Heart left ventricle (tissue), 16 donors: ENCODE data around the gene MYO7A. TPM values are rescaled to one million over a fixed set of nuclear protein-coding genes. Genes with fewer than 3 reads are reported as not detected.

Experiments used
- ATAC-seq, 4 donors: fragments of 200-7000 bp; cut with Tn5 transposase; one replicate each; pipeline ENCODE4 v1.9.1; 2020 to 2022; ENCODE audit warnings: moderate library complexity in 4 of 4, mild to moderate bottlenecking in 3 of 4, moderate number of reproducible peaks in 1 of 4
- DNase-seq, 5 donors: peaks; one replicate each; pipeline ENCODE4 v3.0.0-alpha.2; 2020
- H3K27ac ChIP-seq, 12 donors: fragments of 200-600 bp; sonication (generic) in 4 of 12; one replicate each; pipeline versions ENCODE4 v1.5.0 to v1.8.0; 2016 to 2022; ENCODE audit warnings: mild to moderate bottlenecking in 2 of 12
- H3K27me3 ChIP-seq, 9 donors: fragments of 200-600 bp; sonication (generic) in 2 of 9; one replicate each; pipeline versions ENCODE4 v1.5.1 to v1.8.0; 2016 to 2022; ENCODE audit warnings: mild to moderate bottlenecking in 3 of 9
- H3K36me3 ChIP-seq, 9 donors: fragments of 200-600 bp; sonication (generic) in 2 of 9; one replicate each; pipeline versions ENCODE4 v1.5.0 to v1.8.0; 2018 to 2022; ENCODE audit warnings: mild to moderate bottlenecking in 2 of 9
- H3K4me1 ChIP-seq, 12 donors: fragments of 200-600 bp; sonication (generic) in 4 of 12; one replicate each; pipeline versions ENCODE4 v1.5.0 to v1.8.0; 2016 to 2022; ENCODE audit warnings: mild to moderate bottlenecking in 3 of 12
- H3K4me3 ChIP-seq, 12 donors: fragments of 200-600 bp; sonication (generic) in 4 of 12; one replicate each; pipeline versions ENCODE4 v1.5.0 to v1.8.0; 2017 to 2022; ENCODE audit warnings: mild to moderate bottlenecking in 9 of 12, moderate library complexity in 4 of 12
- H3K9me3 ChIP-seq, 12 donors: fragments of 200-600 bp; sonication (generic) in 4 of 12; one replicate each; pipeline versions ENCODE4 v1.5.0 to v1.8.0; 2016 to 2022; ENCODE audit warnings: mild to moderate bottlenecking in 1 of 12
- CTCF ChIP-seq, 12 donors: fragments of 200-600 bp; sonication (generic) in 4 of 12; IDR thresholded peaks; one replicate each; pipeline versions ENCODE4 v1.5.0 to v1.8.0; 2018 to 2022; ENCODE audit warnings: antibody characterized with exemption in 12 of 12, mild to moderate bottlenecking in 5 of 12
- POLR2A ChIP-seq, 2 donors: fragments of 450-650 bp; IDR thresholded peaks; one replicate each; pipeline ENCODE4 v1.6.1; 2017; ENCODE audit warnings: antibody characterized with exemption in 2 of 2, mild to moderate bottlenecking in 2 of 2, moderate library complexity in 2 of 2
- WGBS, 4 donors: extraction: QIAGEN DNeasy Blood & Tissue Kit in 2 of 4; methylation state at CpG; one replicate each; pipeline versions ENCODE4 v1.1.5 to v1.1.7; 2013 to 2018; 5-methylcytosine and 5-hydroxymethylcytosine counted together
- intact Hi-C, 10 donors: fragments of 100-400 bp; cut with DNase I; formaldehyde crosslinking; loops; one replicate each; pipeline versions ENCODE4 v1.11.1 to v1.14.2; 2022
- long read RNA-seq, 3 donors: library from polyadenylated mRNA; unstranded; transcript quantifications; one replicate each; pipeline ENCODE4 v2.0.0, GENCODE V29; 2020 to 2021
- polyA plus RNA-seq, 2 donors: library from polyadenylated mRNA; stranded (reverse); fragments of 200-250 nt; gene quantifications; one replicate each; pipeline ENCODE4 v1.2.3, GENCODE V29; 2013
- total RNA-seq, 9 donors: library from RNA; depleted of rRNA in 2 of 9; stranded (reverse); fragments of >200 nt in 2 of 9; fragmentation: NEBNext Ultra II Directional in 3 of 9; extraction: Animal tissue kit (Norgen Biotek cat#: 25700) in 3 of 9; gene quantifications; one replicate each; pipeline versions ENCODE4 v1.1.0 to v1.2.4, GENCODE V29; 2016 to 2023
- donor health status: ischemic (EF 13 %, LVEDD 7.1; RV severe dilation, severe dysfunction).
- donor health status: healthy with polysubstance abuse.
- donor health status: DM: no; HTN: yes; CAD: no.
- donor health status: DM: no; HTN: no; CAD: no.
- donor health status: ischemic (EF 25% LVEDD 6.9; RV normal size, moderate dysfunction).
- donor health status: ischemic (EF 25% LVEDD 5.7; RV mildly dilated, moderate dysfunction).
- donor health status: healthy.
- donor health status: DM: yes; HTN: yes; CAD: no.
- donor health status: ischemic (EF 35%, LVEDD 5.7; RV mildly dilated, moderate dysfunction).
- donor health status: nonischemic (EF 11% LVEDD 7.7; RV severe dilation, severe dysfunction).
- donor health status: DM: yes; HTN: yes; CAD: no.
- donor health status: PGD.
- donor health status: ischemic (EF 29% LVEDD 5.4; RV normal size, mild dysfunction).
- donor health status: nonischemic (EF 23%, LVEDD 6.1; RV moderate dilation, normal function).

Gene MYO7A
- total RNA-seq (10 to 100 TPM in 1 of 9 donors, 1 to 10 TPM in 8; 1.6 to 17.1 (median 2.7) TPM), polyA plus RNA-seq (1 to 10 TPM; 1.0 to 2.9 TPM)
- long read RNA-seq, donor 1, partial matches to known transcripts, result 2 of 5 reads
- long read RNA-seq, donor 1, other reads (novel, unspliced or antisense), result 3 of 5 reads
- long read RNA-seq, donor 2, partial matches to known transcripts, result 2 of 2 reads
- long read RNA-seq, donor 2, other reads (novel, unspliced or antisense), result 0 of 2 reads
- long read RNA-seq, donor 3, partial matches to known transcripts, result 2 of 2 reads
- long read RNA-seq, donor 3, other reads (novel, unspliced or antisense), result 0 of 2 reads

GRCh38 chr11:77127920-77128691 lies at the start of gene MYO7A:
TSS of gene MYO7A (plus strand) at chr11:77128246. CDS start at chr11:77130635, 2,389 bp downstream.
- WGBS, 4 donors, result 25 to 43% (median 35%) methylated on average over 18 to 20 of the region's 20 CpGs
- Histone ChIP-seq H3K36me3 (peaks cover 0 to 6% (median 0%) of the 10 kb centered on the region in 9 donors), H3K27me3 (peaks cover 0 to 9% (median 0%) of the 10 kb centered on the region in 9 donors), H3K4me3 (peak within 1 kb of the TSS; percentile 1 to 60 (median 45)), H3K4me1 (peaks cover 0 to 41% (median 26%) of the 10 kb centered on the region in 12 donors), H3K9me3 (no peaks in the 10 kb centered on the region), H3K27ac (peak within 1 kb of the TSS in 6 of 12 donors; percentile 4 to 49 (median 28))
- intact Hi-C loops, result loop anchor here (1.0 to 10.0 kb wide), 7 partner anchors 53 to 421 kb away; no protein-coding TSS in a partner anchor
- peak; percentile 51 to 81 (median 68) for ATAC-seq
- peak; percentile 72 to 82 (median 81) for DNase-seq
- TF ChIP-seq POLR2A (IDR thresholded peaks at IDR 0.05) (no peak), CTCF (IDR thresholded peaks at IDR 0.05) (no peak)

GRCh38 chr11:77079666-77080065 lies 48.4 kb upstream of the MYO7A start:
- no peak overlapping the region for H3K27ac ChIP-seq
- 59 to 98% (median 95%) methylated on average over 2 of the region's 2 CpGs for WGBS, 4 donors

GRCh38 chr11:77080643-77081210 lies 47.3 kb upstream of the MYO7A start:
- Histone ChIP-seq H3K36me3 (no peaks in the 10 kb centered on the region), H3K27me3 (no peaks in the 10 kb centered on the region), H3K9me3 (peaks cover 0 to 8% (median 0%) of the 10 kb centered on the region in 12 donors), H3K4me3 (no peak overlapping the region), H3K4me1 (peaks cover 0 to 20% (median 12%) of the 10 kb centered on the region in 12 donors), H3K27ac (no peak overlapping the region)
- intact Hi-C loops, result loop anchor here in 1 of 10 donors (10.0 kb wide), 1 partner anchor 286 kb away; no protein-coding TSS in a partner anchor
- TF ChIP-seq CTCF (IDR thresholded peaks at IDR 0.05) (no peak), POLR2A (IDR thresholded peaks at IDR 0.05) (no peak)
- DNase-seq (peak in 1 of 5 donors; percentile 25), ATAC-seq (peak in 1 of 4 donors; percentile 39)
- 90 to 100% (median 97%) methylated on average over 2 of the region's 2 CpGs for WGBS, 4 donors

More at GRCh38 chr11:77079666-77080065, 48.4 kb upstream of the MYO7A start:
- Histone ChIP-seq H3K9me3 (peaks cover 0 to 8% (median 0%) of the 10 kb centered on the region in 12 donors), H3K4me1 (peaks cover 0 to 20% (median 13%) of the 10 kb centered on the region in 12 donors), H3K4me3 (no peak overlapping the region), H3K27me3 (no peaks in the 10 kb centered on the region), H3K36me3 (no peaks in the 10 kb centered on the region)
- intact Hi-C loops, result loop anchor here in 1 of 10 donors (10.0 kb wide), 1 partner anchor 285 kb away; no protein-coding TSS in a partner anchor
- ATAC-seq (no peak), DNase-seq (no peak)
- no peak for TF ChIP-seq CTCF (IDR thresholded peaks at IDR 0.05)
- TF ChIP-seq POLR2A (IDR thresholded peaks at IDR 0.05), result no peak
